Measurements from ENCODE around the gene DNM1L. TPM values are rescaled to one million over a fixed set of nuclear protein-coding genes. Genes with fewer than 3 reads are reported as not detected.
A peak's percentile ranks its signal among the peaks of the same experiment; 100 is the strongest.

Gene DNM1L
- total RNA-seq, 3 donors from 2014 or later = 58.8 to 64.9 (median 62.6) TPM

DNA sequence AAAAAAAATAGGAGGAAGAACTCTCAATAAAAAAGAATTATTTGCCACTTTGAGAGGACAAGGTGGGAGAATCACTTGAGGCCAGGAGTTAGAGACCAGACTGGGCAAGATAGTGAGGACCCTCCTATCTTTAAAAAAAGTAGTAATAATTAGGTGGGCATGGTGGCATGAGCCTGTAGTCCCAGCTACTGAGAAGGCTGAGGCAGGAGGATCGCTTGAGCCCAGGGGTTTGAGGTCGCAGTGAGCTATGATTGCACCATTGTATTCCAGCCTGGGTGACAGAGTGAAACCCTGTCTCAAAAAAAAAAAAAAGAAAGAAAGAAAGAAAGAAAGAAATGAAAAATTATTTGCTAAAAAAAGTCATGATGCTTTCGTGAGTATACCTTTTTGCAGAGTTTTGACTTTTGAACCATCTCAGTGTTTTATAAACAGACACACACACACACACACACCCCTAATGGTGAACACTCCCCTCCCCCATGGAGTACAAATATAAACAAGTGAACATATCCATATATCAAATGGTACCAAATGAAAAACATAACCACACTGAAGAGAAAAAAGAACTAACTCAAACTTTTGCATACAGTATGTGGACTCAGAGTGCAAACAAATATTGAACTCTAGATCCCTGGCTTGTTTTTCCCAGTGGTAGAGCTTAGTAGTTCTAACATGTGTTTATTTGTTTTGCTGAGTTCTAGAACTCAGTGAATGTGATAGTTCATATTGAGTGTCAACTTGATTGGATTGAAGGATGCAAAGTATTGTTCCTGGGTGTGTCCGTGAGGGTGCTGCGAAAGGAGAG lies 27.7 kb upstream of the DNM1L start:
- H3K4me3 ChIP-seq = no peak overlapping the region
- H3K9me3 ChIP-seq = no peaks in the 10 kb centered on the region
- H3K4me1 ChIP-seq (ENCODE audit: low read depth) = no peaks in the 10 kb centered on the region
- DNase-seq (no peak), ATAC-seq (no peak)
- H3K36me3 ChIP-seq (ENCODE audit: low read depth) = no peaks in the 10 kb centered on the region
- intact Hi-C loops (cut with DNase I, micrococcal nuclease) = loop anchor here in 1 of 2 donors (10.0 kb wide), 1 partner anchor 287 kb away; no protein-coding TSS in a partner anchor
- TF ChIP-seq, protein P1, sequence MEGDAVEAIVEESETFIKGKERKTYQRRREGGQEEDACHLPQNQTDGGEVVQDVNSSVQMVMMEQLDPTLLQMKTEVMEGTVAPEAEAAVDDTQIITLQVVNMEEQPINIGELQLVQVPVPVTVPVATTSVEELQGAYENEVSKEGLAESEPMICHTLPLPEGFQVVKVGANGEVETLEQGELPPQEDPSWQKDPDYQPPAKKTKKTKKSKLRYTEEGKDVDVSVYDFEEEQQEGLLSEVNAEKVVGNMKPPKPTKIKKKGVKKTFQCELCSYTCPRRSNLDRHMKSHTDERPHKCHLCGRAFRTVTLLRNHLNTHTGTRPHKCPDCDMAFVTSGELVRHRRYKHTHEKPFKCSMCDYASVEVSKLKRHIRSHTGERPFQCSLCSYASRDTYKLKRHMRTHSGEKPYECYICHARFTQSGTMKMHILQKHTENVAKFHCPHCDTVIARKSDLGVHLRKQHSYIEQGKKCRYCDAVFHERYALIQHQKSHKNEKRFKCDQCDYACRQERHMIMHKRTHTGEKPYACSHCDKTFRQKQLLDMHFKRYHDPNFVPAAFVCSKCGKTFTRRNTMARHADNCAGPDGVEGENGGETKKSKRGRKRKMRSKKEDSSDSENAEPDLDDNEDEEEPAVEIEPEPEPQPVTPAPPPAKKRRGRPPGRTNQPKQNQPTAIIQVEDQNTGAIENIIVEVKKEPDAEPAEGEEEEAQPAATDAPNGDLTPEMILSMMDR (IDR thresholded peaks at IDR 0.05) = no peak

GRCh38 chr12:32651956-32652210 lies 27.2 kb upstream of the DNM1L start:
- Histone ChIP-seq H3K4me3 (no peak overlapping the region), H3K4me1 (ENCODE audit: low read depth) (no peaks in the 10 kb centered on the region), H3K9me3 (no peaks in the 10 kb centered on the region), H3K36me3 (ENCODE audit: low read depth) (no peaks in the 10 kb centered on the region)
- no peak for ATAC-seq
- intact Hi-C loops (cut with DNase I, micrococcal nuclease) = loop anchor here in 1 of 2 donors (10.0 kb wide), 1 partner anchor 287 kb away; no protein-coding TSS in a partner anchor
- no peak for DNase-seq
- TF ChIP-seq, protein P1 (IDR thresholded peaks at IDR 0.05) = no peak

DNA sequence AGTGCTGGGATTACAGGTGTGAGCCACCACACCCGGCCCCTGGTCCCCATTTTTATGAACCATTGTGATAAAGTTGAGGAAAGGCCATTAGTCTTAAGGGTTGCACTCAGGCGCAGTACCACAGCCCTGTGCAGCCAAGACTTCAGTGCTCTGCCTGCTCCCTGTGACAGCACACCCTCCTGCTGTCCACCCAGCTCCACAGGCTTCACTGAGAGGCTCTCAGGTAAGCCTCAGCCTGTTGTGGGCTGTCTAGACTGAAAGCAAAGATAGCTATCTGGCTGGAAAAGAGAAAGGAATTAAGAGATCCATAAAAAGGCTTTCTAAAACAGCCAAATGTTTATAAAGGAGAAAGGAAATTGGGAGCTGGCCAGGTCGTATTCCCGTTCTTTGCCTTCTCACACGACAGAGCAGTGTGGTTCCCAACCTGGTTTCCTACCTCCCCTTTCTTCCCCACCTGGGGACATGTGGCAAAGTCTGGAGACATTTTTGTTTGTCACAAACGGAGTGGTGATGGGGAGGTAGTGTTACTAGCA lies 19.1 kb upstream of the DNM1L start:
- TF ChIP-seq, protein P1 (IDR thresholded peaks at IDR 0.05) = no peak
- intact Hi-C loops (cut with DNase I, micrococcal nuclease) = loop anchor here in 1 of 2 donors (10.0 kb wide), 1 partner anchor 295 kb away; no protein-coding TSS in a partner anchor
- DNase-seq (peak in 1 of 3 donors; percentile 26), ATAC-seq (peak; percentile 41)
- H3K9me3 ChIP-seq = no peaks in the 10 kb centered on the region
- H3K4me3 ChIP-seq = no peak overlapping the region
- H3K4me1 ChIP-seq (ENCODE audit: low read depth) = peaks cover 7% of the 10 kb centered on the region
- H3K36me3 ChIP-seq (ENCODE audit: low read depth) = no peaks in the 10 kb centered on the region

- intact Hi-C loops (cut with DNase I, micrococcal nuclease) = no loop called here
- TF ChIP-seq, protein P1 (IDR thresholded peaks at IDR 0.05) = no peak
Observed at GRCh38 chr12:32661706-32662105, 17.4 kb upstream of the DNM1L start.

DNA sequence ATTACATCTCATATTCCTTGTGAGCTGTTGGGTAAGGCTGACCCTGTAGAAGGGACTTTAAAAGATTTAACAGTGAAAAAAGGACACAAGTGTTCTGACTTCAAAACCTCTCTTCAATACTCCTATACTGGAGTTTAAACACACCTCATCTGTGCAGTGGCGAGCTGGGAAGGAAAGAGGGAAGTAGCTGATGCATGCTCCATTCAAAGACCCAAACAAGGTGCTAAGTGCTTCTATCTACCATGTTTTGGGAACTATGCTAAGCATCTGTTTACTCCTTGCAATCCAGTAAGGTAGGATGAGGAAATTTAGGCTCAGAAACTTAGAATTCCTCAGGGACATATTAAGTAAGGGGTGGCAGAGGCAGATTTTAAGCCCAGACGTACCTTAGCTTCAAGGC lies 16.4 kb upstream of the DNM1L start:
- Histone ChIP-seq H3K9me3 (no peaks in the 10 kb centered on the region), H3K4me1 (ENCODE audit: low read depth) (peaks cover 7% of the 10 kb centered on the region), H3K4me3 (no peak overlapping the region), H3K36me3 (ENCODE audit: low read depth) (no peaks in the 10 kb centered on the region)
- DNase-seq (no peak), ATAC-seq (no peak)
- TF ChIP-seq, protein P1 (IDR thresholded peaks at IDR 0.05) = no peak
- intact Hi-C loops (cut with DNase I, micrococcal nuclease) = no loop called here

More at GRCh38 chr12:32661706-32662105, 17.4 kb upstream of the DNM1L start:
- H3K36me3 ChIP-seq (ENCODE audit: low read depth) = no peaks in the 10 kb centered on the region
- H3K9me3 ChIP-seq = no peaks in the 10 kb centered on the region
- H3K4me1 ChIP-seq (ENCODE audit: low read depth) = peaks cover 7% of the 10 kb centered on the region
- H3K4me3 ChIP-seq = no peak overlapping the region
- no peak for DNase-seq
- no peak for ATAC-seq

All from mucosa of descending colon (tissue), 3 donors.